Panc1 (cell line): ENCODE results near the gene LAMA1. TPM values are rescaled to one million over a fixed set of nuclear protein-coding genes. Genes with fewer than 3 reads are reported as not detected.

ENCODE experiments used
- ATAC-seq: fragments of 200-7000 bp; cut with Tn5 transposase; 2 replicates; pipeline ENCODE4 v1.9.1; 2020; ENCODE audit warnings: mild to moderate bottlenecking, moderate library complexity
- BruUV-seq: library from RNA; stranded (reverse); fragments of 400-500 nt; replicated peaks from 2 replicates; lab custom pipeline; 2021; lab: Mats Ljungman, UMichigan
- CTCF ChIA-PET: fragments of 300-600 bp; sonication (Branson Sonifier 250); formaldehyde crosslinking; loops from one replicate; lab custom pipeline; 2022; ENCODE audit warnings: antibody characterized with exemption; lab: Charles Lee
- POLR2A ChIA-PET: fragments of 300-600 bp; sonication (Branson Sonifier 250); formaldehyde crosslinking; loops from one replicate; lab custom pipeline; 2022; ENCODE audit warnings: antibody characterized with exemption; lab: Charles Lee
- DNase-seq: peaks from one replicate; pipeline ENCODE4 v3.0.0-alpha.2; 2010; ENCODE audit warnings: low read depth, low spot score
- H3K27ac ChIP-seq: 2 replicates; pipeline ENCODE4 v1.5.1; 2011; ENCODE audit warnings: mild to moderate bottlenecking, low read length, inconsistent platforms
- H3K27me3 ChIP-seq: fragments of 200-500 bp; sonication (Bioruptor generic); 2 replicates; pipeline ENCODE4 v1.6.0; 2014; ENCODE audit warnings: low read length, inconsistent platforms; ENCODE audit not compliant: control insufficient read depth, insufficient read depth
- H3K36me3 ChIP-seq: fragments of 200-500 bp; sonication (Bioruptor generic); 2 replicates; pipeline ENCODE4 v1.5.1; 2014; ENCODE audit warnings: inconsistent platforms, mild to moderate bottlenecking, low read length, moderate library complexity; ENCODE audit not compliant: control insufficient read depth, insufficient read depth
- H3K4me1 ChIP-seq: 2 replicates; pipeline ENCODE4 v1.5.1; 2011; ENCODE audit warnings: inconsistent platforms, mild to moderate bottlenecking, low read length, moderate library complexity; ENCODE audit not compliant: control insufficient read depth, insufficient read depth
- H3K4me3 ChIP-seq, 2 experiments: 2 replicates each; pipeline ENCODE4 v1.5.1; 2011 to 2012; ENCODE audit warnings: low read depth in 2 of 2, low read length in 2 of 2, mild to moderate bottlenecking in 2 of 2, inconsistent platforms in 1 of 2, moderate library complexity in 1 of 2
- H3K9me3 ChIP-seq: fragments of 200-500 bp; sonication (Bioruptor generic); 2 replicates; pipeline ENCODE4 v1.5.1; 2014; ENCODE audit warnings: low read depth, mild to moderate bottlenecking, inconsistent platforms, low read length, moderate library complexity; ENCODE audit not compliant: control insufficient read depth, insufficient read depth
- CTCF ChIP-seq: fragments of 450-650 bp; IDR thresholded peaks from 2 replicates; pipeline ENCODE4 v1.5.1; 2017; ENCODE audit warnings: mild to moderate bottlenecking
- POLR2AphosphoS5 ChIP-seq: IDR thresholded peaks from 2 replicates; pipeline ENCODE4 v1.6.1; 2012; ENCODE audit warnings: mild to moderate bottlenecking, low read depth, low read length, moderate library complexity
- SIN3A ChIP-seq: IDR thresholded peaks from 2 replicates; pipeline ENCODE4 v1.6.1; 2012; ENCODE audit warnings: low read depth, mild to moderate bottlenecking, low read length, moderate library complexity, borderline replicate concordance; ENCODE audit not compliant: insufficient read depth
- TCF7L2 ChIP-seq: IDR thresholded peaks from 2 replicates; pipeline ENCODE4 v1.6.1; 2011; ENCODE audit warnings: mild to moderate bottlenecking, low read depth, low read length, inconsistent platforms
- in situ Hi-C: cut with HindIII; loops from 2 replicates; pipeline ENCODE4 v1.10.0; 2016; ENCODE audit warnings: low sequenced_read_pairs, low pct_unique_long_range_greater_than_20kb
- intact Hi-C: fragments of 100-400 bp; cut with micrococcal nuclease; formaldehyde crosslinking; loops from one replicate; pipeline ENCODE4 v1.10.0; 2022; ENCODE audit not compliant: unreplicated experiment
- total RNA-seq: library from RNA; stranded (reverse); gene quantifications from one replicate; pipeline ENCODE4 v1.2.1, GENCODE V29; 2021; ENCODE audit not compliant: unreplicated experiment
- TF ChIP-seq, protein P1 (sequence below), 2 experiments: IDR thresholded peaks; 2 replicates each; pipeline ENCODE4 v1.6.1; 2011 to 2012; ENCODE audit warnings: low read depth in 2 of 2, control low read depth in 1 of 2, low read length in 1 of 2, mild to moderate bottlenecking in 1 of 2, moderate library complexity in 1 of 2; ENCODE audit not compliant: insufficient read depth in 1 of 2

Gene LAMA1
- total RNA-seq, 1 experiment from 2014 or later, result 0.03 TPM

GRCh38 chr18:6920099-6920955, 197.3 kb downstream of the LAMA1 start:
- in situ Hi-C loops, result no loop called here
- ATAC-seq (no peak), DNase-seq (peak; percentile 38)
- Histone ChIP-seq H3K9me3 (no peaks in the 10 kb centered on the region), H3K36me3 (no peaks in the 10 kb centered on the region), H3K27ac (no peak overlapping the region), H3K27me3 (no peaks in the 10 kb centered on the region), H3K4me3 (no peak overlapping the region), H3K4me1 (no peaks in the 10 kb centered on the region)
- CTCF ChIA-PET, result interaction anchor here (0.6 to 1.6 kb wide), 6 partner anchors 15 to 257 kb away, joined by 3 to 17 read pairs (median 3); no protein-coding TSS in a partner anchor
- BruUV-seq, result no TSS peak
- POLR2A ChIA-PET, result no interaction called here
- TF ChIP-seq CTCF, result peak; percentile 90
- no peak for TF ChIP-seq TCF7L2
- intact Hi-C loops, result loop anchor here (5.0 kb wide), 2 partner anchors 82 to 257 kb away; no protein-coding TSS in a partner anchor

DNA sequence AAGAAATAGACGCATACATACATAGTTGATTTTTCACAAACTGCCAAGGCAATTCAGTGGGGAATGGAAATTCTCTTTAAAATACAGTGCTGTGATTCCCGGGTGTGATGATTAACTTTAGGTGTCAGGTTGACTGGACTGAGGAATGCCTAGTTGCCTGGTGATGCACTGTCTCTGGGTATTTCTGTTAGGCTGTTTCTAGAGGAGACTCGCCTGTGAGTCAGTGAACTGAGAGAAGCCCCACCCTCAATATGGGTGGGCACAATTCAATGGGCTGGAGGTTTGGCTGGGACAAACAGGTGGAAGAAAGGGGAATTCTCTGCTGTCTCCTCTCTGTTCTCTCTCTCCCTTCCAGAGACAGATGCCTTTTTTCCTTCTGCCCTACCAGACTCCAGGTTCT, 200.5 kb downstream of the LAMA1 start:
- CTCF ChIA-PET, result no interaction called here
- DNase-seq (no peak), ATAC-seq (no peak)
- no peaks in the 10 kb centered on the region for H3K4me1 ChIP-seq
- no peak overlapping the region for H3K4me3 ChIP-seq
- no TSS peak for BruUV-seq
- intact Hi-C loops, result no loop called here
- no peaks in the 10 kb centered on the region; the same call in 1 of the 2 replicates for H3K27me3 ChIP-seq
- in situ Hi-C loops, result no loop called here
- H3K27ac ChIP-seq, result no peak overlapping the region
- POLR2A ChIA-PET, result interaction anchor here (0.6 kb wide), 1 partner anchor 137 kb away, joined by 3 read pairs; no protein-coding TSS in a partner anchor
- no peaks in the 10 kb centered on the region for H3K36me3 ChIP-seq
- no peaks in the 10 kb centered on the region for H3K9me3 ChIP-seq
- no peak for TF ChIP-seq SIN3A
- TF ChIP-seq CTCF, result no peak
- TF ChIP-seq TCF7L2, result no peak
- no peak for TF ChIP-seq POLR2AphosphoS5
- TF ChIP-seq, protein P1, sequence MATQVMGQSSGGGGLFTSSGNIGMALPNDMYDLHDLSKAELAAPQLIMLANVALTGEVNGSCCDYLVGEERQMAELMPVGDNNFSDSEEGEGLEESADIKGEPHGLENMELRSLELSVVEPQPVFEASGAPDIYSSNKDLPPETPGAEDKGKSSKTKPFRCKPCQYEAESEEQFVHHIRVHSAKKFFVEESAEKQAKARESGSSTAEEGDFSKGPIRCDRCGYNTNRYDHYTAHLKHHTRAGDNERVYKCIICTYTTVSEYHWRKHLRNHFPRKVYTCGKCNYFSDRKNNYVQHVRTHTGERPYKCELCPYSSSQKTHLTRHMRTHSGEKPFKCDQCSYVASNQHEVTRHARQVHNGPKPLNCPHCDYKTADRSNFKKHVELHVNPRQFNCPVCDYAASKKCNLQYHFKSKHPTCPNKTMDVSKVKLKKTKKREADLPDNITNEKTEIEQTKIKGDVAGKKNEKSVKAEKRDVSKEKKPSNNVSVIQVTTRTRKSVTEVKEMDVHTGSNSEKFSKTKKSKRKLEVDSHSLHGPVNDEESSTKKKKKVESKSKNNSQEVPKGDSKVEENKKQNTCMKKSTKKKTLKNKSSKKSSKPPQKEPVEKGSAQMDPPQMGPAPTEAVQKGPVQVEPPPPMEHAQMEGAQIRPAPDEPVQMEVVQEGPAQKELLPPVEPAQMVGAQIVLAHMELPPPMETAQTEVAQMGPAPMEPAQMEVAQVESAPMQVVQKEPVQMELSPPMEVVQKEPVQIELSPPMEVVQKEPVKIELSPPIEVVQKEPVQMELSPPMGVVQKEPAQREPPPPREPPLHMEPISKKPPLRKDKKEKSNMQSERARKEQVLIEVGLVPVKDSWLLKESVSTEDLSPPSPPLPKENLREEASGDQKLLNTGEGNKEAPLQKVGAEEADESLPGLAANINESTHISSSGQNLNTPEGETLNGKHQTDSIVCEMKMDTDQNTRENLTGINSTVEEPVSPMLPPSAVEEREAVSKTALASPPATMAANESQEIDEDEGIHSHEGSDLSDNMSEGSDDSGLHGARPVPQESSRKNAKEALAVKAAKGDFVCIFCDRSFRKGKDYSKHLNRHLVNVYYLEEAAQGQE (IDR thresholded peaks at IDR 0.05; ENCODE audit: insufficient read depth in 1 of 2, low read depth in 2 of 2, low read length in 1 of 2), result no peak
